T-helper 1 cell treated with Interleukin-12 subunit alpha and Interleukin-12 subunit beta and Interleukin-4 antibody, amounts not matched to agents 30 μg/mL and 1 μg/mL, for 36 hours (primary cell): ENCODE results near the gene TAF7.
"Not testable (repeated sequence)": the region's sequence is repeated elsewhere in the genome, so short reads cannot be mapped to it uniquely, and the experiment has no call there.

Source experiments
- H3K27ac Mint-ChIP-seq: one replicate; pipeline ENCODE4 v1.8.0; 2021; ENCODE audit warnings: mild to moderate bottlenecking, mixed read lengths
- H3K27me3 Mint-ChIP-seq: one replicate; pipeline ENCODE4 v1.8.0; 2021; ENCODE audit warnings: low read depth, mixed read lengths
- H3K36me3 Mint-ChIP-seq: one replicate; pipeline ENCODE4 v1.8.0; 2021; ENCODE audit warnings: low read depth, mixed read lengths
- H3K4me1 Mint-ChIP-seq: one replicate; pipeline ENCODE4 v1.8.0; 2021; ENCODE audit warnings: low read depth, mixed read lengths
- H3K4me3 Mint-ChIP-seq: one replicate; pipeline ENCODE4 v1.8.0; 2021; ENCODE audit warnings: mild to moderate bottlenecking, moderate library complexity, mixed read lengths
- H3K9me3 Mint-ChIP-seq: one replicate; pipeline ENCODE4 v1.8.0; 2021; ENCODE audit warnings: mixed read lengths

Gene TAF7

DNA sequence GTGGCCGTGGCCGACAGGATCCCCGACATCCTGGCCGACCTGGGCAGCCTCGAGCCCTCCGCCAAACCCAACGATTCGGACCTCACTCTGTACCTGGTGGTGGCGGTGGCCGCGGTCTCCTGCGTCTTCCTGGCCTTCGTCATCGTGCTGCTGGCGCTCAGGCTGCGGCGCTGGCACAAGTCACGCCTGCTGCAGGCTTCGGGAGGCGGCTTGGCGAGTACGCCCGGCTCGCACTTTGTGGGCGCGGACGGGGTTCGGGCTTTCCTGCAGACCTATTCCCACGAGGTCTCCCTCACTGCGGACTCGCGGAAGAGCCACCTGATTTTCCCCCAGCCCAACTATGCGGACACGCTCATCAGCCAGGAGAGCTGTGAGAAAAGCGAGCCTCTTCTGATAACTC is 25.4 kb upstream of the TAF7 start:
- Mint-ChIP-seq H3K9me3 (peaks cover 34% of the 10 kb centered on the region), H3K27me3 (peaks cover 12% of the 10 kb centered on the region)
- not testable (repeated sequence) for H3K27ac Mint-ChIP-seq, H3K36me3 Mint-ChIP-seq, H3K4me3 Mint-ChIP-seq, H3K4me1 Mint-ChIP-seq

DNA sequence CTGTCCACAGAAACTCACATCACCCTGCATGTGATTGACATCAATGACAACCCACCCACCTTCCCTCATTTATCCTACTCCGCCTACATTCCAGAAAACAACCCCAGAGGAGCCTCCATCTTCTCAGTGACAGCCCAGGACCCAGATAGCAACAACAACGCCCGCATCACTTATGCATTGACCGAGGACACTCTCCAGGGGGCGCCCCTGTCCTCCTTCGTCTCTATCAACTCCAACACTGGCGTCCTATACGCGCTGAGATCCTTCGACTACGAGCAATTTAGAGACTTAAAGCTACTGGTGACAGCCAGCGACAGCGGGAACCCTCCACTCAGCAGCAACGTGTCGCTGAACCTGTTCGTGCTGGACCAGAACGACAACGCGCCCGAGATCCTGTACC is 24.7 kb upstream of the TAF7 start:
- H3K27me3 Mint-ChIP-seq: peaks cover 11% of the 10 kb centered on the region
- H3K9me3 Mint-ChIP-seq: peaks cover 35% of the 10 kb centered on the region
- no peak overlapping the region for H3K27ac Mint-ChIP-seq
- H3K4me3 Mint-ChIP-seq: no peak overlapping the region
- H3K36me3 Mint-ChIP-seq: peaks cover 7% of the 10 kb centered on the region
- peaks cover 2% of the 10 kb centered on the region for H3K4me1 Mint-ChIP-seq

GRCh38 chr5:141343953-141344463 is 23.4 kb upstream of the TAF7 start:
- Mint-ChIP-seq H3K4me1 (no peaks in the 10 kb centered on the region), H3K4me3 (peak overlapping the region; percentile 74), H3K36me3 (peaks cover 5% of the 10 kb centered on the region), H3K27me3 (peaks cover 9% of the 10 kb centered on the region), H3K9me3 (peaks cover 39% of the 10 kb centered on the region), H3K27ac (no peak overlapping the region)

- peak within 1 kb of the TSS; percentile 74 for H3K4me3 Mint-ChIP-seq
- H3K9me3 Mint-ChIP-seq: peaks cover 39% of the 10 kb centered on the region
- H3K4me1 Mint-ChIP-seq: no peaks in the 10 kb centered on the region
- H3K27ac Mint-ChIP-seq: no peak within 1 kb of the TSS
- peaks cover 11% of the 10 kb centered on the region for H3K27me3 Mint-ChIP-seq
- H3K36me3 Mint-ChIP-seq: peaks cover 5% of the 10 kb centered on the region
Observed at GRCh38 chr5:141343242-141343952, 22.8 kb upstream of the TAF7 start, which contains the start of gene PCDHGA3. PCDHGA3 (plus strand) TSS chr5:141343829; CDS start chr5:141344034, 205 bp downstream.

DNA sequence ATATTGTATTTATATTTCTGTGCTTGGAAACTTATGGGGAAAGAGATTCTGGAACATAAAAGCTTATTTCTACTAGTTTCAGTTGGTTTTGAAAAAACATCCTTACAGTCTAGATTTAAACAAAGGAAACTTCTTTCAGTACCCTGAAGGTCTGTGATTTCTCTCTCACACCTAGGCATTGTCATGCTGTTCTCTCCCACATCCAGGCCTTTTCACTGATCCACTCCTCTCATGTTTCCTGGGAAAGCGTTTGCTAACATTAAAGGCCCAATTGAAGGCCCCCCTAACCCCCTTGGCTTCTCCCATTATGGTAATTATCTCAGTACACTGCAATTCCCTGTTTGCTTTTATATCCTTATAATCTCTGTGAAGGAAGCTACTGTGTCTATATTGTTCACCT is 22.2 kb upstream of the TAF7 start:
- H3K27me3 Mint-ChIP-seq: peaks cover 15% of the 10 kb centered on the region
- H3K36me3 Mint-ChIP-seq: peaks cover 5% of the 10 kb centered on the region
- H3K9me3 Mint-ChIP-seq: peaks cover 43% of the 10 kb centered on the region

DNA sequence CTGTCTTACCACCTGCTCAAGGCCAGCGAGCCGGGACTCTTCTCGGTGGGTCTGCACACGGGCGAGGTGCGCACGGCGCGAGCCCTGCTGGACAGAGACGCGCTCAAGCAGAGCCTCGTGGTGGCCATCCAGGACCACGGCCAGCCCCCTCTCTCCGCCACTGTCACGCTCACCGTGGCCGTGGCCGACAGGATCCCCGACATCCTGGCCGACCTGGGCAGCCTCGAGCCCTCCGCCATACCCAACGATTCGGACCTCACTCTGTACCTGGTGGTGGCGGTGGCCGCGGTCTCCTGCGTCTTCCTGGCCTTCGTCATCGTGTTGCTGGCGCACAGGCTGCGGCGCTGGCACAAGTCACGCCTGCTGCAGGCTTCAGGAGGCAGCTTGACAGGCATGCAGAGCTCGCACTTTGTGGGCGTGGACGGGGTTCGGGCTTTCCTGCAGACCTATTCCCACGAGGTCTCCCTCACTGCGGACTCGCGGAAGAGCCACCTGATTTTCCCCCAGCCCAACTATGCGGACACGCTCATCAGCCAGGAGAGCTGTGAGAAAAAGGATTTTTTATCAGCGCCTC is 20.3 kb upstream of the TAF7 start:
- not testable (repeated sequence) for H3K4me1 Mint-ChIP-seq, H3K36me3 Mint-ChIP-seq, H3K27ac Mint-ChIP-seq, H3K4me3 Mint-ChIP-seq
- Mint-ChIP-seq H3K27me3 (peaks cover 29% of the 10 kb centered on the region), H3K9me3 (peaks cover 38% of the 10 kb centered on the region)

More for the DNA sequence above, 22.2 kb upstream of the TAF7 start:
- Mint-ChIP-seq H3K4me3 (no peak overlapping the region), H3K27ac (no peak overlapping the region), H3K4me1 (no peaks in the 10 kb centered on the region)

DNA sequence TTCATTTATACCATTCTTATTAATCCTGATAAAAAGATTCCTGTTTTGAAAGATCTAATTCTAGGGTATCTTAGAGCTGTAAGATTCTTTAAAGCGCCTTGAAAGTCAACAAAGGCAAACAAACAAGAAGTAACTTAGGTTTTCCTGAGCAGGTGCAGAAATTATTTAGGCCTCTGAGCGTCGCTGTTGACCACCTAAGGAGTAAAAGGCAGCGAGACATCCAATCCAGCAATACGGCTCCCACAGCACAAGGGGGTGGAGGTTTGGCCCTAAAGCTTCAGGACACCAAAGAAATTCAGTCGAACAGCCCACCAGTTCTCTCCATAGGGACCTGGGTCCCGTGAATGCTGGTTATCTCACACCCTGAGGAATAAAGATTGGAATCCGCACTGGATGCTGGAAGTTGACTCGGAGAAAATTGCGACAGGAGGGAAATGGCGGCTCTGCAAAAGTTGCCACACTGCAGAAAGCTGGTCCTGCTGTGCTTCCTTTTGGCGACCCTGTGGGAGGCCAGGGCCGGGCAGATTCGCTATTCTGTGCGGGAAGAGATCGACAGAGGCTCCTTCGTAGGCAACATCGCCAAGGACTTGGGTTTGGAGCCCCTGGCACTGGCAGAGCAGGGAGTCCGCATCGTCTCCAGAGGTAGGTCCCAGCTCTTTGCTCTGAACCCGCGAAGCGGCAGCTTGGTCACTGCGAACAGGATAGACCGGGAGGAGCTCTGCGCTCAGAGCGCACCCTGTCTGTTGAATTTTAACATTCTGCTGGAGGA is 18.1 kb upstream of the TAF7 start, which contains the start of gene PCDHGA2:
Gene PCDHGA2 (plus strand): TSS at position 223 of the 769 bp plus-strand sequence.
- Mint-ChIP-seq H3K4me1 (no peaks in the 10 kb centered on the region), H3K9me3 (peaks cover 37% of the 10 kb centered on the region), H3K27me3 (peaks cover 49% of the 10 kb centered on the region), H3K36me3 (peaks cover 3% of the 10 kb centered on the region), H3K27ac (peak within 1 kb of the TSS; percentile 63), H3K4me3 (peak within 1 kb of the TSS; percentile 62)

DNA sequence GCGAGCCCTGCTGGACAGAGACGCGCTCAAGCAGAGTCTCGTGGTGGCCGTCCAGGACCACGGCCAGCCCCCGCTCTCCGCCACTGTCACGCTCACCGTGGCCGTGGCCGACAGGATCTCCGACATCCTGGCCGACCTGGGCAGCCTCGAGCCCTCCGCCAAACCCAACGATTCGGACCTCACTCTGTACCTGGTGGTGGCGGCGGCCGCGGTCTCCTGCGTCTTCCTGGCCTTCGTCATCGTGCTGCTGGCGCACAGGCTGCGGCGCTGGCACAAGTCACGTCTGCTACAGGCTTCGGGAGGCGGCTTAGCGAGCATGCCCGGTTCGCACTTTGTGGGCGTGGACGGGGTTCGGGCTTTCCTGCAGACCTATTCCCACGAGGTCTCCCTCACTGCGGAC is 12.0 kb upstream of the TAF7 start:
- H3K36me3 Mint-ChIP-seq, H3K4me1 Mint-ChIP-seq, H3K27ac Mint-ChIP-seq, H3K4me3 Mint-ChIP-seq: not testable (repeated sequence)
- H3K27me3 Mint-ChIP-seq: peaks cover 60% of the 10 kb centered on the region
- H3K9me3 Mint-ChIP-seq: peaks cover 38% of the 10 kb centered on the region

DNA sequence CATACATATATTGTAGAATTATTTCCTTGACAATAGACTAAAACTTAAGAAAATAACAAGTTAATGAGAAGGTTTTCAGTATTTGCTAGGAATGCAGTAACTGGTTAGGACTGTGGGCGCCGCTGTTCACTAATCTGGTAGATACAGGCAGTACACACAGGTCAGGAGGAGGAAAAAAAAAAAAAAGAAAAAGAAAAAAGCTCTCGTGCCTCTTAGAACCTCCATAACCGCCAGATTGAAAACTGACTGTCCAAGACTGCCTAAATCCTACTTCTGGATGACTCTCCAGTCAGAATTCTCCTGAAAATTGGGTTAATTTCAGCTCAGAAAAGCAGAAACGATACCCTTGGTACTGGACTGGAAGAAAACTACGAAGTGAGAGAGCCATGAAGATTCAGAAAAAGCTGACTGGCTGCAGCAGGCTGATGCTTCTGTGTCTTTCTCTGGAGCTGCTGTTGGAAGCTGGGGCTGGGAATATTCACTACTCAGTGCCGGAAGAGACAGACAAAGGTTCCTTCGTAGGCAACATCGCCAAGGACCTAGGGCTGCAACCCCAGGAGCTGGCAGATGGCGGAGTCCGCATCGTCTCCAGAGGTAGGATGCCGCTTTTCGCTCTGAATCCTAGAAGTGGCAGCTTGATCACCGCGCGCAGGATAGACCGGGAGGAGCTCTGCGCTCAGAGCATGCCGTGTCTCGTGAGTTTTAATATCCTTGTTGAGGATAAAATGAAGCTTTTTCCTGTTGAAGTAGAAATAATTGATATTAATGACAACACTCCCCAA is 9.9 kb upstream of the TAF7 start, which contains the start of gene PCDHGA1:
Gene PCDHGA1 (plus strand): TSS at position 216 of the 782 bp plus-strand sequence.
- Mint-ChIP-seq H3K4me1 (peaks cover 6% of the 10 kb centered on the region), H3K27me3 (peaks cover 41% of the 10 kb centered on the region), H3K27ac (no peak within 1 kb of the TSS), H3K36me3 (no peaks in the 10 kb centered on the region), H3K4me3 (peak within 1 kb of the TSS; percentile 34), H3K9me3 (peaks cover 33% of the 10 kb centered on the region)

DNA sequence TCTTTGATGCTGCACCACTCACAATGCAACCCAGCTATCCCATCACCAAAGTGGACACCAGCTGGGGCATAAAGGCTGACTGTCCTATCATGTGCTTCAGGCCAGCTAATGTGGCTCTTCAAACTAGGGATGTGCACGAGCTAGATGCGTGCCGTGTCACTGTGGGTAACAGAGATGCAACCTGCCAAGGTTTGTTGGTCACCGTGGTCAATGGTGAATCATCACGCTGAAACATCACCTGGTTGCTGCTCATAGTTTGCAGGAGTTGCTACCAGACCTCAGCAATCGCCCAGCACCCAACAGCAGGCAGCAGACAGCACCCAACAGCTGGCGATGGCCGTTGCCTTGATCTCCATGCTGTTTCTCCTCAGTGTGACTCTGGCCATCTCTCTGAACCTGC is 7.6 kb upstream of the TAF7 start:
- Mint-ChIP-seq H3K4me3 (no peak overlapping the region), H3K36me3 (no peaks in the 10 kb centered on the region), H3K9me3 (peaks cover 30% of the 10 kb centered on the region), H3K27ac (no peak overlapping the region), H3K27me3 (peaks cover 22% of the 10 kb centered on the region), H3K4me1 (peaks cover 6% of the 10 kb centered on the region)

- Mint-ChIP-seq H3K4me3 (peak overlapping the region; percentile 93), H3K9me3 (peaks cover 33% of the 10 kb centered on the region), H3K36me3 (no peaks in the 10 kb centered on the region), H3K27ac (peak overlapping the region; percentile 92), H3K27me3 (peaks cover 8% of the 10 kb centered on the region), H3K4me1 (peaks cover 6% of the 10 kb centered on the region)
Observed at GRCh38 chr5:141326088-141326854, 5.7 kb upstream of the TAF7 start.

DNA sequence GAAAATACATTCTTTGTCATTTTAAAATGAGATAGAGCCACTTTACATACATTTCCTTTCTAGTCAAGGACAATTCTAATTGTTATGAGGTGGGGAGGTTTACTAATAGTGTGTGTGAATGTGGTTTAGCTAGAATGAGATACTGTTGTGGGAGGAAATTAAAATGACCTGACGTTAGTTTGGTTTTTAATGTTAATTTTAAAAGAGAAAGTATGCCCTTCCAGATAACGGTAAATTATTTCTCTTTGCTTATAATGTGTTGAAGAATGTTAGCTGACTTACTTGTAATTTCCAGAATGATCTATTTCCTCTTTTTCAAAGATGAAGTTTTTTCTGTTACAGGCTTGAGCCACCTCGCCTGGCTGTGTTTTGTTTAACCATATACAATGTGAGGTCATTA is 1.7 kb upstream of the TAF7 start:
- Mint-ChIP-seq H3K4me3 (peak overlapping the region; percentile 7), H3K36me3 (peaks cover 32% of the 10 kb centered on the region), H3K4me1 (peaks cover 27% of the 10 kb centered on the region), H3K9me3 (peaks cover 61% of the 10 kb centered on the region), H3K27me3 (peaks cover 3% of the 10 kb centered on the region), H3K27ac (no peak overlapping the region)

- H3K27ac Mint-ChIP-seq: peak overlapping the region; percentile 100
- peak overlapping the region; percentile 100 for H3K4me3 Mint-ChIP-seq
- H3K4me1 Mint-ChIP-seq: peaks cover 21% of the 10 kb centered on the region
- peaks cover 52% of the 10 kb centered on the region for H3K36me3 Mint-ChIP-seq
- H3K9me3 Mint-ChIP-seq: peaks cover 69% of the 10 kb centered on the region
- H3K27me3 Mint-ChIP-seq: peaks cover 3% of the 10 kb centered on the region
Observed at GRCh38 chr5:141319699-141320098, 885 bp downstream of the TAF7 start.
